ENCODE data around the gene ETV5.

GRCh38 chr3:186046838-186047237 is 62.1 kb downstream of the ETV5 start:
- TF ChIP-seq GATA3 (IDR thresholded peaks at IDR 0.05; ENCODE audit: borderline replicate concordance): no peak
- TF ChIP-seq ELK1 (IDR thresholded peaks at IDR 0.05; ENCODE audit: low read depth, low read length): no peak
- TF ChIP-seq MAFK (IDR thresholded peaks at IDR 0.05; ENCODE audit: partially characterized antibody): no peak
- no peak for TF ChIP-seq CTCF (IDR thresholded peaks at IDR 0.05)
- TF ChIP-seq RAD21 (conservative IDR thresholded peaks at IDR 0.05 in 1 of 2, IDR thresholded peaks at IDR 0.05 in 1 of 2): no peak
- no peak for TF ChIP-seq MAX (IDR thresholded peaks at IDR 0.05)
- no peak for TF ChIP-seq POLR2A (IDR thresholded peaks at IDR 0.05; ENCODE audit: low read length)
- no peak for TF ChIP-seq JUN (IDR thresholded peaks at IDR 0.05)

All from A549 (cell line).